Breast epithelium (tissue), 3 donors: ENCODE measurements around the gene SLC44A4.

Experiments
- CTCF ChIP-seq, 3 donors: fragments of 450-650 bp; IDR thresholded peaks; one replicate each; pipeline ENCODE4 v1.5.1; 2016 to 2017; ENCODE audit warnings: antibody characterized with exemption in 3 of 3, mild to moderate bottlenecking in 3 of 3, moderate library complexity in 3 of 3
- POLR2A ChIP-seq: fragments of 450-650 bp; IDR thresholded peaks from one replicate; pipeline ENCODE4 v1.6.1; 2016; ENCODE audit warnings: antibody characterized with exemption, mild to moderate bottlenecking, moderate library complexity
- POLR2AphosphoS5 ChIP-seq, 3 donors: sonication (generic); formaldehyde crosslinking; IDR thresholded peaks; one replicate each; pipeline ENCODE4 v1.6.1; 2017; ENCODE audit warnings: antibody characterized with exemption in 3 of 3

DNA sequence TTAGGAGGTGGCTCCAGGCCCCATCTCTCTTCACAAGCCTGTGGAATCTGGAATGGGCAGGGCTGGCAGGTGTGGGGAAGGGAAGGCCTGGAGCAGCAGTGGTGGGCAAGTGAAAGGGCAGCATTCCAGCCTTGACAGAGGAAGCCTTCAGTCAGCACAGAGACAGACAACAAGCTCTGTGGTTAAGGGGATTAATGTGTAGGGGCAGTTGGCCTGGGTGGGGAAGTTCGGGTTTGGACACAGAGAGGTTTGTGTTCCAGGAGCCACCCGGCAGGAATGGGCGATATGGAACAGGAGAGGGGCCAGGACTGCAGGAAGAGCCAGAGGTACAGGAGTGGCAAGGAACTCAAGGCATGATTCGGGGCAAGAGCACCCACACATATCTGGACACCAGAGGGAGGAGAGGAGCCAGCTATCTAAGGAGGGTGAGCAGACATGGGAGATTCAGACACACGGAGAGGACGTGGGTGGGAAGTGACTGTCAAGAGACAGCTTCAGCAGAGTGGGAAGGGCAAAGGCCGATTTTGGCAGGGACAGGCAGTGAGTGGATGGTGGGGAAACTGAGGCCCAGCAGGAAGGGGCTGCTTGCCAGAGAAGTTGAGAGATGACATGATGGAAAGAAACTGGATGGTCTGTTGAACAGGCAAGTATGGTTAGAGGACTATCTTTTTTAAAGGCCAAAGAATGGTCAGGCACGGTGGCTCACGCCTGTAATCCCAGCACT lies 2.5 kb upstream of the SLC44A4 start:
- TF ChIP-seq CTCF (IDR thresholded peaks at IDR 0.05) (no peak), POLR2A (no peak), POLR2AphosphoS5 (IDR thresholded peaks at IDR 0.05) (no peak)
